K562 (cell line): ENCODE measurements around the gene RGL2. TPM values are rescaled to one million over a fixed set of nuclear protein-coding genes. Genes with fewer than 3 reads are reported as not detected.

Source experiments
- ATAC-seq: fragments of 200-7000 bp; cut with Tn5 transposase; 3 replicates; pipeline ENCODE4 v1.9.1; 2020; ENCODE audit warnings: moderate library complexity
- BruUV-seq: library from RNA; stranded (reverse); fragments of 400-500 nt; replicated peaks from 2 replicates; lab custom pipeline; 2021; lab: Mats Ljungman, UMichigan
- CTCF ChIA-PET: fragments of 300-600 bp; formaldehyde crosslinking; extraction: SDS; loops from one replicate; lab custom pipeline; 2021; ENCODE audit warnings: low intra/inter-chr PET ratio; lab: Yijun Ruan, JAX
- POLR2A ChIA-PET: fragments of 300-600, 350-650 bp; sonication (Branson Sonifier 250); formaldehyde crosslinking; extraction: SDS; loops from one replicate; lab custom pipeline; 2021; ENCODE audit warnings: antibody characterized with exemption, inconsistent platforms; lab: Yijun Ruan, JAX
- DNase-seq, 4 experiments: peaks; one replicate each; pipeline versions ENCODE4 v3.0.0 to v3.0.0-alpha.2; 2011 to 2018; ENCODE audit warnings: low spot score in 3 of 4, mixed read lengths in 3 of 4; ENCODE audit errors: extremely low read depth in 1 of 4
- FAIRE-seq: peaks from 2 replicates; lab custom pipeline; 2011; peaks lifted over from hg19 to GRCh38; lab: Jason Lieb, UNC
- H2AFZ ChIP-seq: 2 replicates; pipeline ENCODE4 v1.6.0; 2011; ENCODE audit warnings: low read depth, low read length, control low read depth, inconsistent platforms
- H3K27ac ChIP-seq: fragments of 200-600 bp; 3 replicates; pipeline ENCODE4 v1.8.0; 2011; ENCODE audit warnings: low read depth, mild to moderate bottlenecking, control low read depth, inconsistent platforms, low read length, moderate library complexity, mixed read lengths; ENCODE audit errors: extremely low read depth
- H3K27me3 ChIP-seq, 2 experiments: fragments of 300-600 bp in 1 of 2; 2 replicates in 1 of 2; 3 replicates in 1 of 2; pipeline versions ENCODE4 v1.6.0 to v1.8.0; 2011; ENCODE audit warnings: inconsistent platforms in 2 of 2, low read length in 2 of 2, mild to moderate bottlenecking in 1 of 2, mixed read lengths in 1 of 2, moderate library complexity in 1 of 2; ENCODE audit not compliant: control insufficient read depth in 2 of 2, insufficient read depth in 2 of 2
- H3K36me3 ChIP-seq: fragments of 300-600 bp; 3 replicates; pipeline ENCODE4 v1.8.0; 2011; ENCODE audit warnings: mild to moderate bottlenecking, low read length, inconsistent platforms; ENCODE audit not compliant: control insufficient read depth, insufficient read depth
- H3K4me1 ChIP-seq, 2 experiments: fragments of 200-600 bp in 1 of 2; replicated peaks in 1 of 2; 2 replicates in 1 of 2; 3 replicates in 1 of 2; pipeline versions ENCODE4 v1.5.1 to v1.8.0; 2011; ENCODE audit warnings: inconsistent platforms in 2 of 2, low read length in 2 of 2, mild to moderate bottlenecking in 1 of 2, mixed read lengths in 1 of 2, moderate library complexity in 1 of 2; ENCODE audit not compliant: control insufficient read depth in 2 of 2, insufficient read depth in 2 of 2
- H3K4me2 ChIP-seq: 2 replicates; pipeline ENCODE4 v1.6.1; 2011; ENCODE audit warnings: low read length, control low read depth, inconsistent platforms, mixed read lengths; ENCODE audit not compliant: insufficient read depth
- H3K4me3 ChIP-seq: fragments of 200-600 bp; sonication (generic), shearing (Covaris generic); 2 replicates; pipeline ENCODE4 v1.5.1; 2016; ENCODE audit warnings: control low read depth, inconsistent platforms
- H3K79me2 ChIP-seq: fragments of 200-600 bp; 3 replicates; pipeline ENCODE4 v1.8.0; 2011; ENCODE audit warnings: low read length, inconsistent platforms; ENCODE audit not compliant: control insufficient read depth, insufficient read depth
- H3K9ac ChIP-seq, 2 experiments: 2 replicates each; pipeline versions ENCODE4 v1.6.0 to v1.6.1; 2011; ENCODE audit warnings: low read depth in 2 of 2, low read length in 2 of 2, control low read depth in 1 of 2, inconsistent platforms in 1 of 2, mild to moderate bottlenecking in 1 of 2, mixed read lengths in 1 of 2; ENCODE audit not compliant: insufficient read depth in 1 of 2
- H3K9me1 ChIP-seq: one replicate; pipeline ENCODE4 v1.6.0; 2011; ENCODE audit warnings: inconsistent platforms, mild to moderate bottlenecking, low read length, moderate library complexity; ENCODE audit not compliant: control insufficient read depth, insufficient read depth
- H3K9me3 ChIP-seq: replicated peaks from 2 replicates; pipeline ENCODE4 v1.5.1; 2011; ENCODE audit warnings: low read depth, low read length, inconsistent platforms; ENCODE audit not compliant: control insufficient read depth, insufficient read depth
- H4K20me1 ChIP-seq: replicated peaks from 2 replicates; pipeline ENCODE4 v1.6.1; 2011; ENCODE audit warnings: low read length, inconsistent platforms, mixed read lengths; ENCODE audit not compliant: control insufficient read depth, insufficient read depth
- DACH1 ChIP-seq: fragments of 450-650 bp; IDR thresholded peaks from 2 replicates; pipeline ENCODE4 v1.6.1; 2018; ENCODE audit not compliant: partially characterized antibody
- POLR2AphosphoS5 ChIP-seq: IDR thresholded peaks from 2 replicates; pipeline ENCODE4 v1.6.1; 2011; ENCODE audit warnings: mild to moderate bottlenecking, low read depth, low read length, moderate library complexity; ENCODE audit not compliant: control insufficient read depth, insufficient read depth
- PRMT5 ChIP-seq: sonication (generic); formaldehyde crosslinking; IDR thresholded peaks from 2 replicates; pipeline ENCODE4 v1.5.0; 2020; ENCODE audit warnings: missing genetic modification reagents
- TCF7 ChIP-seq: sonication (generic); IDR thresholded peaks from 2 replicates; pipeline ENCODE4 v1.6.1; 2016; ENCODE audit warnings: antibody characterized with exemption, borderline replicate concordance
- ZZZ3 ChIP-seq: fragments of 450-650 bp; IDR thresholded peaks from 2 replicates; pipeline ENCODE4 v1.6.1; 2016; ENCODE audit warnings: antibody characterized with exemption, mild to moderate bottlenecking, moderate library complexity
- WGBS: fragments of 100-300 bp; shearing (Covaris generic); methylation state at CpG from one replicate; pipeline ENCODE4 v1.1.6; 2016; ENCODE audit warnings: low coverage, mixed read lengths; ENCODE audit not compliant: insufficient coverage; ENCODE audit errors: missing lambda C conversion rate; 5-methylcytosine and 5-hydroxymethylcytosine counted together
- in situ Hi-C: fragments of 300-500 bp; cut with MboI; formaldehyde crosslinking; loops from 4 replicates; pipeline ENCODE4 v1.15.0; 2018; ENCODE audit warnings: inconsistent platforms, mixed read lengths
- intact Hi-C: fragments of 100-400 bp; cut with micrococcal nuclease; formaldehyde crosslinking; loops from 2 replicates; pipeline ENCODE4 v1.14.2; 2022
- polyA plus RNA-seq, 8 experiments: library from polyadenylated mRNA; depleted of rRNA in 4 of 8; stranded (reverse) in 5 of 8; unstranded in 3 of 8; fragments of >200 nt; fragmentation: Nextera tagmentation in 2 of 8; fragmentation: Illumina TruSeq in 1 of 8; extraction: Ambion mirVana in 2 of 8; extraction: Trizol in 1 of 8; gene quantifications; 2 replicates each; pipeline versions ENCODE4 v1.2.1 to v1.2.3, GENCODE V29; 2011 to 2014; ENCODE audit warnings: inconsistent platforms in 1 of 8, missing spikeins in 1 of 8
- total RNA-seq, 7 experiments: library from RNA; depleted of rRNA in 6 of 7; stranded (reverse); fragments of >200 nt in 6 of 7; fragmentation: Illumina TruSeq in 2 of 7; extraction: Trizol in 2 of 7; gene quantifications; 2 replicates each; pipeline versions ENCODE4 v1.2.1 to v1.2.3, GENCODE V29; 2011 to 2021; ENCODE audit warnings: low replicate concordance in 1 of 7
- TF ChIP-seq, protein P1 (sequence below): sonication (generic); formaldehyde crosslinking; IDR thresholded peaks from 2 replicates; pipeline ENCODE4 v1.8.0; 2023; ENCODE audit warnings: mild to moderate bottlenecking, missing genetic modification reagents
- TF ChIP-seq, protein P2 (sequence below): sonication (generic); formaldehyde crosslinking; IDR thresholded peaks from 2 replicates; pipeline ENCODE4 v1.8.0; 2022; ENCODE audit warnings: mild to moderate bottlenecking, missing genetic modification reagents

Gene RGL2
- total and polyA plus RNA-seq, 9 of the 15 experiments (the other 6 are each of a cell fraction or from before 2014, with no cell fraction given) = 1.8 to 57.1 (median 19.5) TPM

DNA sequence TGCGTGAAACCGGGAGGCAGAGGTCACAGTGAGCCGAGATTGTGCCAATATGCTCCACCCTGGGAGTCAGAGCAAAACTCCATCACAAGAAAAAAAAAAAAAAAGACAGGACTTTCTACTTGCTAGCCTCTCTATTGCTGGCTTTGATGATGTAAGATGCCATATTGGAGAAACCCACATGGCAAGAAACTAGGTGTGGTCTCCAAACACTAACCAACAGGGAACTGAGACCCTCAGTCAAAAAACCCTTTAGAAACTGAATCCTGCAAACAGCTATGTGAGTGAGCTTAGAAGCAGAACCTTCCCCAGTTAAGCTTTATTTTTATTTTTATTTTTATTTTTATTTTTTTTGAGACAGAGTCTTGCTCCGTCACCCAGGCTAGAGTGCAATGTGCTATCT is 37.2 kb upstream of the RGL2 start (continued):
- TF ChIP-seq, protein P1, sequence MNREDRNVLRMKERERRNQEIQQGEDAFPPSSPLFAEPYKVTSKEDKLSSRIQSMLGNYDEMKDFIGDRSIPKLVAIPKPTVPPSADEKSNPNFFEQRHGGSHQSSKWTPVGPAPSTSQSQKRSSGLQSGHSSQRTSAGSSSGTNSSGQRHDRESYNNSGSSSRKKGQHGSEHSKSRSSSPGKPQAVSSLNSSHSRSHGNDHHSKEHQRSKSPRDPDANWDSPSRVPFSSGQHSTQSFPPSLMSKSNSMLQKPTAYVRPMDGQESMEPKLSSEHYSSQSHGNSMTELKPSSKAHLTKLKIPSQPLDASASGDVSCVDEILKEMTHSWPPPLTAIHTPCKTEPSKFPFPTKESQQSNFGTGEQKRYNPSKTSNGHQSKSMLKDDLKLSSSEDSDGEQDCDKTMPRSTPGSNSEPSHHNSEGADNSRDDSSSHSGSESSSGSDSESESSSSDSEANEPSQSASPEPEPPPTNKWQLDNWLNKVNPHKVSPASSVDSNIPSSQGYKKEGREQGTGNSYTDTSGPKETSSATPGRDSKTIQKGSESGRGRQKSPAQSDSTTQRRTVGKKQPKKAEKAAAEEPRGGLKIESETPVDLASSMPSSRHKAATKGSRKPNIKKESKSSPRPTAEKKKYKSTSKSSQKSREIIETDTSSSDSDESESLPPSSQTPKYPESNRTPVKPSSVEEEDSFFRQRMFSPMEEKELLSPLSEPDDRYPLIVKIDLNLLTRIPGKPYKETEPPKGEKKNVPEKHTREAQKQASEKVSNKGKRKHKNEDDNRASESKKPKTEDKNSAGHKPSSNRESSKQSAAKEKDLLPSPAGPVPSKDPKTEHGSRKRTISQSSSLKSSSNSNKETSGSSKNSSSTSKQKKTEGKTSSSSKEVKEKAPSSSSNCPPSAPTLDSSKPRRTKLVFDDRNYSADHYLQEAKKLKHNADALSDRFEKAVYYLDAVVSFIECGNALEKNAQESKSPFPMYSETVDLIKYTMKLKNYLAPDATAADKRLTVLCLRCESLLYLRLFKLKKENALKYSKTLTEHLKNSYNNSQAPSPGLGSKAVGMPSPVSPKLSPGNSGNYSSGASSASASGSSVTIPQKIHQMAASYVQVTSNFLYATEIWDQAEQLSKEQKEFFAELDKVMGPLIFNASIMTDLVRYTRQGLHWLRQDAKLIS = no peak
- TF ChIP-seq POLR2AphosphoS5 (no peak), TCF7 (no peak), PRMT5 (CRISPR knock-in tag) (no peak)

DNA sequence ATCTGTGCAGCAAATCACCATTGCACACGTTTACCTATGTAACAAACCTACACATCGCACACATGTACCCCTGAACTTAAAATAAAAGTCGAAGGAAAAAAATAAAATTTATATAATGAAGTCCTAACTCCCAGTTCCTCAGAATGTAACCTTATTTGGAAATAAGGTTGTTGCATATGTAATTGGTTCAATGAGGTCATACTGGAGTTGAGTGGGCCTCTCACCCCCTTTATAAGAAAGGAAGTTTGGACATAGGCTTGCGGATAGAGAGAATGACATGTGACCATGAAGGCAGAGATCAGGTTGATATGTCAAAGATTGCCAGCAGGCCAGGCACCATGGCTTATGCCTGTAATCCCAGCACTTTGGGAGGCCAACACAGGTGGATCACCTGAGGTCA is 34.9 kb upstream of the RGL2 start:
- FAIRE-seq = no peak
- Histone ChIP-seq H2AFZ (no peak overlapping the region), H3K4me1 (no peaks in the 10 kb centered on the region), H3K27ac (no peak overlapping the region), H3K36me3 (no peaks in the 10 kb centered on the region), H3K9ac (no peak overlapping the region), H3K4me3 (no peak overlapping the region), H3K27me3 (no peaks in the 10 kb centered on the region), H3K9me3 (no peaks in the 10 kb centered on the region; the same call in 1 of the 2 replicates), H4K20me1 (no peaks in the 10 kb centered on the region), H3K4me2 (no peak overlapping the region), H3K9me1 (no peaks in the 10 kb centered on the region), H3K79me2 (no peaks in the 10 kb centered on the region)
- BruUV-seq = no TSS peak
- ATAC-seq = no peak
- TF ChIP-seq DACH1 (no peak), ZZZ3 (no peak)
- TF ChIP-seq, protein P2, sequence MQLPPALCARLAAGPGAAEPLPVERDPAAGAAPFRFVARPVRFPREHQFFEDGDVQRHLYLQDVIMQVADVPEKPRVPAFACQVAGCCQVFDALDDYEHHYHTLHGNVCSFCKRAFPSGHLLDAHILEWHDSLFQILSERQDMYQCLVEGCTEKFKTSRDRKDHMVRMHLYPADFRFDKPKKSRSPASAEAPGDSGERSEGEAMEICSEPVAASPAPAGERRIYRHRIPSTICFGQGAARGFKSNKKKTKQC = no peak
- DNase-seq = no peak
- ChIA-PET CTCF (no interaction called here), POLR2A (interaction anchor here (0.7 kb wide), 1 partner anchor 1250 kb away, joined by 3 read pairs; no protein-coding TSS in a partner anchor)
- intact Hi-C loops (no loop called here), in situ Hi-C loops (no loop called here)
- 64% methylated on average over 4 of the region's 4 CpGs for WGBS
